Vagina (tissue), 2 donors: ENCODE results near the gene KCTD13. TPM values are rescaled to one million over a fixed set of nuclear protein-coding genes. Genes with fewer than 3 reads are reported as not detected.
A peak's percentile ranks its signal among the peaks of the same experiment; 100 is the strongest.

Source experiments
- DNase-seq, 2 donors: peaks; one replicate each; pipeline ENCODE4 v3.0.0-alpha.2; 2017; ENCODE audit errors: extremely low spot score in 2 of 2
- H3K27ac ChIP-seq: fragments of 200-600 bp; sonication (generic); one replicate; pipeline ENCODE4 v1.5.1; 2019
- H3K27me3 ChIP-seq: fragments of 200-600 bp; sonication (generic); one replicate; pipeline ENCODE4 v1.5.1; 2019
- H3K36me3 ChIP-seq, 2 donors: fragments of 200-600 bp; sonication (generic); one replicate each; pipeline ENCODE4 v1.5.1; 2017 to 2019
- H3K4me1 ChIP-seq: fragments of 200-600 bp; sonication (generic); one replicate; pipeline ENCODE4 v1.5.1; 2019
- H3K4me3 ChIP-seq, 2 donors: fragments of 200-600 bp; sonication (generic); 1 replicate in 1 of 2; 2 replicates in 1 of 2; pipeline ENCODE4 v1.5.1; 2016 to 2019
- H3K9me3 ChIP-seq: fragments of 200-600 bp; sonication (generic); one replicate; pipeline ENCODE4 v1.5.1; 2019
- CTCF ChIP-seq, 3 experiments: fragments of 450-650 bp in 2 of 3; fragments of 200-600 bp in 1 of 3; sonication (generic) in 1 of 3; IDR thresholded peaks; one replicate each; pipeline ENCODE4 v1.5.1; 2017 to 2019; ENCODE audit warnings: antibody characterized with exemption in 3 of 3, mild to moderate bottlenecking in 2 of 3, moderate library complexity in 2 of 3
- POLR2A ChIP-seq, 2 donors: fragments of 450-650 bp; IDR thresholded peaks; one replicate each; pipeline ENCODE4 v1.6.1; 2017; ENCODE audit warnings: antibody characterized with exemption in 2 of 2, mild to moderate bottlenecking in 2 of 2, moderate library complexity in 2 of 2
- POLR2AphosphoS5 ChIP-seq, 2 donors: sonication (generic); formaldehyde crosslinking; IDR thresholded peaks; one replicate each; pipeline ENCODE4 v1.9.0; 2017; ENCODE audit warnings: antibody characterized with exemption in 2 of 2, mild to moderate bottlenecking in 2 of 2, low read depth in 1 of 2; ENCODE audit not compliant: insufficient read depth in 1 of 2
- intact Hi-C: fragments of 100-400 bp; cut with DNase I; formaldehyde crosslinking; loops from one replicate; pipeline ENCODE4 v1.15.1; 2023
- total RNA-seq: library from RNA; depleted of rRNA; stranded (reverse); fragments of >200 nt; gene quantifications from one replicate; pipeline ENCODE4 v1.2.3, GENCODE V29; 2016

KCTD13 gene
- total RNA-seq, 1 donor from 2014 or later = 20.4 TPM

GRCh38 chr16:29925105-29925756 is 795 bp downstream of the KCTD13 start:
- peaks cover 0 to 25% of the 10 kb centered on the region in 2 donors for H3K36me3 ChIP-seq
- intact Hi-C loops = loop anchor here (10.0 kb wide), 1 partner anchor 80 kb away; no protein-coding TSS in a partner anchor
- H3K9me3 ChIP-seq = no peaks in the 10 kb centered on the region
- no peaks in the 10 kb centered on the region for H3K27me3 ChIP-seq
- peaks cover 31% of the 10 kb centered on the region for H3K4me1 ChIP-seq
- TF ChIP-seq POLR2AphosphoS5 (IDR thresholded peaks at IDR 0.05; ENCODE audit: insufficient read depth in 1 of 2, low read depth in 1 of 2) = no peak
- TF ChIP-seq CTCF (IDR thresholded peaks at IDR 0.05) = no peak
- no peak for TF ChIP-seq POLR2A (IDR thresholded peaks at IDR 0.05)
- no peak for DNase-seq
- H3K27ac ChIP-seq = peak overlapping the region; percentile 83
- peak overlapping the region; percentile 84 to 88 for H3K4me3 ChIP-seq

GRCh38 chr16:29922986-29923501 is 3.0 kb downstream of the KCTD13 start:
- H3K9me3 ChIP-seq = no peaks in the 10 kb centered on the region
- no peaks in the 10 kb centered on the region for H3K27me3 ChIP-seq
- intact Hi-C loops = loop anchor here (10.0 kb wide), 1 partner anchor 82 kb away; no protein-coding TSS in a partner anchor
- H3K4me3 ChIP-seq = no peak overlapping the region
- H3K36me3 ChIP-seq = peaks cover 0 to 39% of the 10 kb centered on the region in 2 donors
- DNase-seq = no peak
- peaks cover 31% of the 10 kb centered on the region for H3K4me1 ChIP-seq
- H3K27ac ChIP-seq = no peak overlapping the region
- TF ChIP-seq CTCF (IDR thresholded peaks at IDR 0.05) = no peak
- no peak for TF ChIP-seq POLR2AphosphoS5 (IDR thresholded peaks at IDR 0.05; ENCODE audit: insufficient read depth in 1 of 2, low read depth in 1 of 2)
- TF ChIP-seq POLR2A (IDR thresholded peaks at IDR 0.05) = no peak

GRCh38 chr16:29922326-29922725 is 3.7 kb downstream of the KCTD13 start:
- Histone ChIP-seq H3K27me3 (no peaks in the 10 kb centered on the region), H3K4me3 (no peak overlapping the region), H3K9me3 (no peaks in the 10 kb centered on the region), H3K36me3 (peaks cover 0 to 39% of the 10 kb centered on the region in 2 donors), H3K4me1 (peaks cover 28% of the 10 kb centered on the region), H3K27ac (no peak overlapping the region)
- no peak for DNase-seq
- TF ChIP-seq CTCF (IDR thresholded peaks at IDR 0.05) (no peak), POLR2AphosphoS5 (IDR thresholded peaks at IDR 0.05; ENCODE audit: insufficient read depth in 1 of 2, low read depth in 1 of 2) (no peak), POLR2A (IDR thresholded peaks at IDR 0.05) (no peak)
- intact Hi-C loops = loop anchor here (10.0 kb wide), 1 partner anchor 82 kb away; no protein-coding TSS in a partner anchor

GRCh38 chr16:29921034-29921385 is 5.0 kb downstream of the KCTD13 start:
- H3K27me3 ChIP-seq = no peaks in the 10 kb centered on the region
- no peak overlapping the region for H3K27ac ChIP-seq
- intact Hi-C loops = loop anchor here (10.0 kb wide), 1 partner anchor 84 kb away; no protein-coding TSS in a partner anchor
- H3K4me3 ChIP-seq = no peak overlapping the region
- H3K36me3 ChIP-seq = peaks cover 0 to 39% of the 10 kb centered on the region in 2 donors
- H3K9me3 ChIP-seq = no peaks in the 10 kb centered on the region
- TF ChIP-seq CTCF (IDR thresholded peaks at IDR 0.05) (no peak), POLR2AphosphoS5 (IDR thresholded peaks at IDR 0.05; ENCODE audit: insufficient read depth in 1 of 2, low read depth in 1 of 2) (no peak), POLR2A (IDR thresholded peaks at IDR 0.05) (no peak)
- no peak for DNase-seq
- peaks cover 21% of the 10 kb centered on the region for H3K4me1 ChIP-seq
